Lower lobe of right lung (tissue), 2 donors: ENCODE results near the gene RAB5A. TPM values are rescaled to one million over a fixed set of nuclear protein-coding genes. Genes with fewer than 3 reads are reported as not detected.

Experiments used
- ATAC-seq, 2 donors: fragments of 200-7000 bp; cut with Tn5 transposase; one replicate each; pipeline ENCODE4 v1.9.1; 2020 to 2022; ENCODE audit warnings: mild to moderate bottlenecking in 2 of 2, moderate library complexity in 2 of 2
- DNase-seq: peaks from one replicate; pipeline ENCODE4 v3.0.0-alpha.2; 2020
- H3K27ac ChIP-seq: fragments of 200-600 bp; one replicate; pipeline ENCODE4 v1.8.0; 2022
- H3K27me3 ChIP-seq: fragments of 200-600 bp; one replicate; pipeline ENCODE4 v1.8.0; 2022; ENCODE audit warnings: low read depth
- H3K36me3 ChIP-seq: fragments of 200-600 bp; one replicate; pipeline ENCODE4 v1.8.0; 2022; ENCODE audit warnings: mild to moderate bottlenecking
- H3K4me1 ChIP-seq: fragments of 200-600 bp; one replicate; pipeline ENCODE4 v1.8.0; 2022
- H3K4me3 ChIP-seq: fragments of 200-600 bp; one replicate; pipeline ENCODE4 v1.8.0; 2022; ENCODE audit warnings: mild to moderate bottlenecking
- H3K9me3 ChIP-seq: fragments of 200-600 bp; one replicate; pipeline ENCODE4 v1.8.0; 2022
- intact Hi-C: fragments of 100-400 bp; cut with DNase I; formaldehyde crosslinking; loops from one replicate; pipeline ENCODE4 v1.11.0; 2022
- total RNA-seq: library from RNA; stranded (reverse); fragmentation: NEBNext Ultra II Directional; extraction: Animal tissue kit (Norgen Biotek cat#: 25700); gene quantifications from one replicate; pipeline ENCODE4 v1.2.1, GENCODE V29; 2021
- TF ChIP-seq, protein P1 (sequence below): fragments of 200-600 bp; IDR thresholded peaks from one replicate; pipeline ENCODE4 v1.8.0; 2022; ENCODE audit warnings: antibody characterized with exemption, mild to moderate bottlenecking
- donor health status: DM: no; HTN: yes; CAD: no; lungs with severe emphysema.

RAB5A gene
- total RNA-seq, 1 donor from 2014 or later: 68.9 TPM

DNA sequence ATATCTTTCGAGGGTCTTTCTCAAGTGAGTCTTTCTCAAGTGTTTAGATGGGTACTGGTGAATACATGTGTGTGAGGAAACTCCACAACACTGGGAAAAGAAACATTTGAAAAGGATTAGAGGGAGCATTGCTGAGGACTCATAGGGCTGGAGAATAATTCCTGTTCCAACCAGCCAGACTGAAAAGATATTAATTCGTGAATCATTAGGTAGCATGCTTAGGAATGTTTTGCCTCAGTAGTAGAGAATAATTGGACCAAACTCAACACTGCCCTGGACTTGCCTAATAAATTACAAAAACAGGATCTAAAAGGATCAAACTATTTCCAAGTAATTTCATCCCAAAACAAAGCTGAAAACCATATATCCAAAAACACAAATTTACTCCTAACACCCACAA is 47.9 kb downstream of the RAB5A start:
- TF ChIP-seq, protein P1, sequence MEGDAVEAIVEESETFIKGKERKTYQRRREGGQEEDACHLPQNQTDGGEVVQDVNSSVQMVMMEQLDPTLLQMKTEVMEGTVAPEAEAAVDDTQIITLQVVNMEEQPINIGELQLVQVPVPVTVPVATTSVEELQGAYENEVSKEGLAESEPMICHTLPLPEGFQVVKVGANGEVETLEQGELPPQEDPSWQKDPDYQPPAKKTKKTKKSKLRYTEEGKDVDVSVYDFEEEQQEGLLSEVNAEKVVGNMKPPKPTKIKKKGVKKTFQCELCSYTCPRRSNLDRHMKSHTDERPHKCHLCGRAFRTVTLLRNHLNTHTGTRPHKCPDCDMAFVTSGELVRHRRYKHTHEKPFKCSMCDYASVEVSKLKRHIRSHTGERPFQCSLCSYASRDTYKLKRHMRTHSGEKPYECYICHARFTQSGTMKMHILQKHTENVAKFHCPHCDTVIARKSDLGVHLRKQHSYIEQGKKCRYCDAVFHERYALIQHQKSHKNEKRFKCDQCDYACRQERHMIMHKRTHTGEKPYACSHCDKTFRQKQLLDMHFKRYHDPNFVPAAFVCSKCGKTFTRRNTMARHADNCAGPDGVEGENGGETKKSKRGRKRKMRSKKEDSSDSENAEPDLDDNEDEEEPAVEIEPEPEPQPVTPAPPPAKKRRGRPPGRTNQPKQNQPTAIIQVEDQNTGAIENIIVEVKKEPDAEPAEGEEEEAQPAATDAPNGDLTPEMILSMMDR: no peak
- no peak overlapping the region for H3K27ac ChIP-seq
- H3K4me3 ChIP-seq: no peak overlapping the region
- H3K36me3 ChIP-seq: no peaks in the 10 kb centered on the region
- DNase-seq (no peak), ATAC-seq (no peak)
- no peaks in the 10 kb centered on the region for H3K4me1 ChIP-seq
- intact Hi-C loops: no loop called here
- H3K27me3 ChIP-seq: no peaks in the 10 kb centered on the region
- no peaks in the 10 kb centered on the region for H3K9me3 ChIP-seq

DNA sequence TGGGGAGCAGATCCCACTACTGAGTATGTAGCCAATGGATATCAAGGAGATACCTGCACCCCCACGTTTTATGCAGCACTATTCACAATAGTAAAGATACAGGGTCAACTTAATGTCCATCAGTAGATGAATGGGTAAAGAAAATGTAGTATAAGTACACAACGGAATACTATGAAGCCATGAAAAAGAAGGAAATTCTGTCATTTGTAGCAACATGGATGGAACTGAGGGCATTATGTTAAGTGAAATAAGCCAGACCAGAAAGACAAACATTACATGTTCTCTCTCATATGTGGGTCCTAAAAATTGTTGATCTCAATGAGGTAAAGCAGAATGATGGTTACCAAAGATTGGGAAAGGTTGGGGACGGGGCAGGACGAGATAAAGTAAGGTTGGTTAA is 50.6 kb downstream of the RAB5A start:
- Histone ChIP-seq H3K4me1 (no peaks in the 10 kb centered on the region), H3K27ac (no peak overlapping the region), H3K4me3 (no peak overlapping the region), H3K9me3 (no peaks in the 10 kb centered on the region), H3K36me3 (no peaks in the 10 kb centered on the region), H3K27me3 (no peaks in the 10 kb centered on the region)
- intact Hi-C loops: no loop called here
- no peak for ATAC-seq
- no peak for DNase-seq
- TF ChIP-seq, protein P1: no peak

DNA sequence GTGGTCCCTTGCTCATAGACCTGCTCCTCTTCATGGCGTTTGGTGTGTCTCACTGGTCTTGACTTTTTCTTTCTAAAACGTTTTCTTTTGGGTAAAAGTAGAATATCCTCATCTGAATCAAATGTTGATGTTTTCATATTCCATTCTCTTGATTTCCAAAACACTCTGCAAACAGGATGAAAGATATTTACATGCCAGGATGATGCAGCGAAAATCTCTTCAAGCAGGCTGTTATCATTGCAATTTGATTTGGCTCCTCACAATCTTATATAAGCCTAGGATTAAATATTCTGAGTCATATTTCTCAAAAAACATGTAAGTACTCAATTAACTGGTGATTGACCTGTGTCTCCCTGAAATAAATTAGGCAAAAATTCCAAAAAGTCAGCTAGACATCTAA is 55.0 kb downstream of the RAB5A start:
- Histone ChIP-seq H3K27ac (no peak overlapping the region), H3K4me1 (no peaks in the 10 kb centered on the region), H3K27me3 (no peaks in the 10 kb centered on the region), H3K9me3 (no peaks in the 10 kb centered on the region), H3K36me3 (no peaks in the 10 kb centered on the region), H3K4me3 (no peak overlapping the region)
- TF ChIP-seq, protein P1: no peak
- no peak for ATAC-seq
- DNase-seq: no peak
- intact Hi-C loops: no loop called here

DNA sequence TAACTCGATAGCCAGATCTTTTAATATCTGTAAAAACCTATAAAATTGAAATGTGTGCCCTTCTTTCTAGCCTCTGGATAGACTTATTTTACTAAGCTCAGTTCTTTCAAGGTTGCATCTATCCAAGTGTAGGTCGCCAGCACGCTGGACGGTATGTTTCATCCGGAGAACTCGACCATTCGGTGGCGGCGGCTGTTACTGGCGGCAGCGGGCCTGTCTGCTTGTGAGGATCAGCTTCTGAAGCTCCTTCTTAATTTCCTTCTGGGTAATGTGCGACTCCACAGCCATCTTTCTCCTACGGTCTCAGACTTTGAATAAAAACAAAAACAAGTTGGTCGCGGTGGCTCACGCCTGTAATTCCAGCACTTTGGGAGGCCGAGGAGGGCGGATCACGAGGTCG is 61.1 kb downstream of the RAB5A start:
- intact Hi-C loops: no loop called here
- no peak overlapping the region for H3K27ac ChIP-seq
- no peaks in the 10 kb centered on the region for H3K4me1 ChIP-seq
- ATAC-seq: no peak
- H3K4me3 ChIP-seq: no peak overlapping the region
- TF ChIP-seq, protein P1: no peak
- H3K36me3 ChIP-seq: no peaks in the 10 kb centered on the region
- H3K27me3 ChIP-seq: no peaks in the 10 kb centered on the region
- no peak for DNase-seq
- H3K9me3 ChIP-seq: no peaks in the 10 kb centered on the region

DNA sequence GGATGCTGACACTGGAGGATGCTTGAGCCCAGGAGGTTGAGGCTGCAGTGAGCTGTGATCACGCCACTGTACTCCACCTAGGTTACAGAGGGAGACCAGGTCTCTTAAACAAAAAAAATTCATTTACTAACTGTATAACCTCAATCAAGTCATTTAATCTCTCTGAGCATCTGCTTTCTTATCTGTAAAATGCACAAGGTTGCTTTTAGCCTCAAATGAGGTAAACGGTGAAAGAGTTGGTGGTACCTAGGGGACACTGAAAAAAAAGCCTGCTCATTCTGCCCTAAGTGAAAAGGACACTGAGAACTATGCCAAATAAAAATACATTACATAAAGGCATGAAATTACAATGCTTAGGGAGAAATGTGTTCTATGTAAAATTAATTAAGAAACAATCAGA is 61.7 kb downstream of the RAB5A start:
- H3K4me1 ChIP-seq: no peaks in the 10 kb centered on the region
- TF ChIP-seq, protein P1: no peak
- no peak overlapping the region for H3K4me3 ChIP-seq
- H3K27ac ChIP-seq: no peak overlapping the region
- DNase-seq (no peak), ATAC-seq (no peak)
- no peaks in the 10 kb centered on the region for H3K9me3 ChIP-seq
- H3K36me3 ChIP-seq: no peaks in the 10 kb centered on the region
- intact Hi-C loops: no loop called here
- H3K27me3 ChIP-seq: no peaks in the 10 kb centered on the region

DNA sequence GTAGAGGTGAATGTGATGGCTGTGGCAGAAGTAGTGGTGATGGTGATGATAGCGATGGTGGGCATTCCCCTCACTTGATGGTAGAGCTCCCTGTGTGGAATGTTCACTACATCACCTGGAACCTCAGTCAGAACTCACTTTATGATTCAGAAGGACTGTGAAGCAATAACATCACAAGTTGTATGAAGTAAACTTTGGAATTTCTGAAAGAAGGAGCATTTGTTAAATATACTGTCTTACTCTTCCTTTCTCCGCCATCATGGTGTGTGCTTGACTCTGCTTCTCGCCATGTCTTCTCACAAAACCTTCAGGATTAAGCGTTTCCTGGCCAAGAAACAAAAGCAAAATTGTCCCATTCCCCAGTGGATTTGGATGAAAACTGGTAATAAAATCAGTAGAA is 65.3 kb downstream of the RAB5A start, which contains the start of gene PP2D1:
TSS of gene PP2D1 (minus strand) at position 101 of the 400 bp plus-strand sequence. CDS start 192 bp downstream, outside the sequence.
- no peaks in the 10 kb centered on the region for H3K27me3 ChIP-seq
- no peak for ATAC-seq
- TF ChIP-seq, protein P1: no peak
- no peaks in the 10 kb centered on the region for H3K4me1 ChIP-seq
- intact Hi-C loops: no loop called here
- H3K36me3 ChIP-seq: no peaks in the 10 kb centered on the region
- H3K9me3 ChIP-seq: no peaks in the 10 kb centered on the region
- H3K27ac ChIP-seq: no peak within 1 kb of the TSS
- DNase-seq: no peak
- H3K4me3 ChIP-seq: no peak within 1 kb of the TSS
